GM19438 (cell line): ENCODE results near the gene RGS3.
"Not testable (repeated sequence)": the region's sequence is repeated elsewhere in the genome, so short reads cannot be mapped to it uniquely, and the experiment has no call there.

Source experiments
- ATAC-seq: cut with Tn5 transposase; IDR thresholded peaks from one replicate; pipeline ENCODE4 v1.9.1; 2021; ENCODE audit warnings: low read depth; ENCODE audit not compliant: unreplicated experiment

The RGS3 gene

DNA sequence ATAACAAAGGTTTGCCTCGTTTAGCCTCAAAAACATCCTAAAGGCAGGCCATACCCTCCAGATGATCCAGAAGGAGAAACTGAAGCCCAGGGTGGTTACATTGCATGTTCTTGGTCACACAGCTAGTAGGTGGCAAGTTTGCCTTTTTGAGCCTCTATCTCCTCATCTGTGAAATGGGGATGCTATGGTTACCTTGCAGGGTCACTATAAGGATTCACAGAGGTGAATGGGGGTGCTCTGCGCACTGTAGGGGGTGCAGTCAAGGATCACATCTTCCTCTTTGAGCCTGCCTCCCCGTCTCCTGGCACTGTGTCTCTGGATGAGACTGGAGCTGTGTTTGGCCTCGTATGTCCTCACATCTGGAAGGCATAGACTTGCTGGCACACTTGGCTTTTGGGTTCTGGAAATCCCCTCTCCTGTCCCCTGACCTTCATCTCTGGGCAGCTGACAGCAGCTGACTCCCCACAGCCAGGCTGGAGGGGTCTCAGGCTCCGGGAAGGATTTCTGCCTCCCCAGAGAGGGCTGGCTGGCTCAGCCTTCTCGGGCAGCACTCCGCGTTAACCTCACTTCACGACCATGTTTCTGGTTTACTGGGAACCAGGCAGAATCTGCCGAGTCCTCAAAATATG is 167.7 kb downstream of the RGS3 start:
- no peak for ATAC-seq

DNA sequence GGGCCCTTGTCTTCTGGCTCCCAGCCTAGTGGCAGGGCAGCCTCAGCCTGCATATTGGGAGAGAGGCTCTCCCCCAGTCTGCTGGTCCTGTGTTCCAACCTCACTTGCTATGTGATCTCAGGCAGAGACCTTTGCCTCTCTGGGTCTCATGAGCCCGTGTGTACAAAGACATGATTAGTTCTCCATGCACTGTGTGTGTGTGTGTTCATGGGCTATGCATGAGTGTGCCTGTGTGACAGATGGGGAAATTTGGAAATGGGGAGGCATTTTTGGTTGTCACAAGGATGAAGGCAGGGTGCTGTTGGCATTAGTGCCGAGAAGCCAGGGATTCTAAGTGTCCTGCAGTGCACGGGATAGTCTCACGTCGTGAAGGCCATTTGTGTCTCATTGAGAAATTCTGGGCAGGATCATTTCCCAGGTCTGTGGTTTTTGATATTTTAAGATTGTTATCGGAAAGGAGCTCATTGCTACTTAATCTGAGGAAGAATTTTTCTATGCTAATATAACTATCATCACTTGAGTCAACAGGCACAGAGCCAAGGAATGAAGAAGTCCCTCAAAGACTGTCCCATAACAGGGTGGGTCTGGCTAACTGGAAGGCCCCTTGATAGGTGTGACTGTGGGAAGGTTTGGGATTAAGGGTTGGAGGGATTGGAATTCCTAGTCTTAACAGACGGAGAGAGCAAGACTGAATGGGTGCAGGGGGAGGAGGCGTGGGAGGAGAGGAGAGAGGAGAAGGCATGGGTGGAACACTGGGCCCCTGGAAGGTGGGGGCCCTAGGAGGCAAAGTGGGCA is 168.5 kb downstream of the RGS3 start:
- ATAC-seq = no peak

DNA sequence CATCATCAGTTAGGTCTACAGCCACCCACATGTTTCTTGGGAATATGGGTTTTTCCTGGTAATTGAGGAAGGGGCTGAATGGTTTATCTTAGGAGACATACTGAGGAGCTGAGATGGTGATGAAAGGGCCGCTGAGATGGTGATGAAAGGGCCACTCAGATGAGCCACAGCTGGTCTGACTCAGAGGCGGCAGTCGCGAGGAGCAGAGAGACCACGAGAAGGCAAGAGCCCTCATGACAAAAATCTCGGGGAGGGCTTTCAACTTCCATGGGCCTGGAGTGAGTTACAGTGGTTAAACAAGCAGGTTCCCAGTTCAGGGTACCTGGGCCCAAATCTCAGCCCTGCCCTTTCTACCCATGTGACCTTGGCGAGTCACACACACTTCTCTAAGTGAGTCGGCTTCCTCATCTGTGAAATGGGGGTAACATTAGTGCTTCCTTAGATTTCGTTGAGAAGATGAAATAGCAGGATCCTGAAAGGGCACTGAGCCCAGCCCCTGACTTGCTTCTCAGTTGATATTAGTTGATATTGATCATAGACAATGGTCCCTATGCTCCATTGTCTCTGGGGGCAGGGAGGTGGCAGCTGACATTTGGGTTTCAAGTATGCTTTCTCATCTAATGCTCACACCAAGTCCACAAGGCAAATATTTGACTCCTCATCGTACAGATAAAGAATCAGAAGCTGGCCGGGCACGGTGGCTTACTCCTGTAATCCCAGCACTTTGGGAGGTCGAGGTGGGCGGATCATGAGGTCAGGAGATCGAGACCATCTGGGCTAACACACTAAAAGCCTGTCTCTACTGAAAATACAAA is 169.5 kb downstream of the RGS3 start:
- no peak for ATAC-seq

DNA sequence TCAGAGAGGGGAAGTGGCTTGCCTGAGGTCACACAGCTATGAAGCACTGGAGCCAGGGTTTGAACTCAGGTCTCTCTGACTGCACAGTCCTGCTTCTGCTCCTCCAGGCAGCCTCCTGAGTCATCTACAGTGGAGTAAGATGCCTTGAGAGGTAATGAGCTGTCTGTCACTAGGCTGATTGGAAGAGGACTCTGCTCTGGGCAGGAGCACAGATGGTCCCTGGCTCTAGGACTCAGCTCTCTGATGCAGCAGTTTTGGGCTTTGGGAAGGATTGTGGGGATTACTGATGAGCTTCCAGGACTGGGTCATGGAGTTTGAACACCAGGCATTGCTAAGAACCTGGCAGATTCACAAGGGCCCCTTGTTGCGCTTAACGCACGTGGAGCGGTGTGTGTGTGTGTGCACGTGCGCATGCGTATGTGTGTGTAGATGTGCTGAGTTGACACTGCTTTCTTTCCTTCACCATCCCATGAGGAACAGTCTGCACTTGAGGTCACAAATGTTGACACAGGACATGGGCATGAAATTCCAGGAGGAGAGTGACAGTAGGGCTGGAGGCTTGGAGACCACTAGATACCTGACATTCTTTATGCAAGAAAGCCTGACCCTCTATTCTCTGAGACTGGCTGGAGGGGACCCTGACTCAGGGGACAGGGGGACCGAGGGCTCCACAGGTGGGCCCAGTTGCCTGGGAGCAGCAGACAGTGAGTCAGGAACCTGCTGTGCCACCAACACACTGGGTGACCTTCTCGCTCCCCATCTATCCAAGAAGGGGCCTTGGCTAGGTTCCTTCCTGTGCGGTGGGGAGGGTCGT is 170.5 kb downstream of the RGS3 start:
- no peak for ATAC-seq

DNA sequence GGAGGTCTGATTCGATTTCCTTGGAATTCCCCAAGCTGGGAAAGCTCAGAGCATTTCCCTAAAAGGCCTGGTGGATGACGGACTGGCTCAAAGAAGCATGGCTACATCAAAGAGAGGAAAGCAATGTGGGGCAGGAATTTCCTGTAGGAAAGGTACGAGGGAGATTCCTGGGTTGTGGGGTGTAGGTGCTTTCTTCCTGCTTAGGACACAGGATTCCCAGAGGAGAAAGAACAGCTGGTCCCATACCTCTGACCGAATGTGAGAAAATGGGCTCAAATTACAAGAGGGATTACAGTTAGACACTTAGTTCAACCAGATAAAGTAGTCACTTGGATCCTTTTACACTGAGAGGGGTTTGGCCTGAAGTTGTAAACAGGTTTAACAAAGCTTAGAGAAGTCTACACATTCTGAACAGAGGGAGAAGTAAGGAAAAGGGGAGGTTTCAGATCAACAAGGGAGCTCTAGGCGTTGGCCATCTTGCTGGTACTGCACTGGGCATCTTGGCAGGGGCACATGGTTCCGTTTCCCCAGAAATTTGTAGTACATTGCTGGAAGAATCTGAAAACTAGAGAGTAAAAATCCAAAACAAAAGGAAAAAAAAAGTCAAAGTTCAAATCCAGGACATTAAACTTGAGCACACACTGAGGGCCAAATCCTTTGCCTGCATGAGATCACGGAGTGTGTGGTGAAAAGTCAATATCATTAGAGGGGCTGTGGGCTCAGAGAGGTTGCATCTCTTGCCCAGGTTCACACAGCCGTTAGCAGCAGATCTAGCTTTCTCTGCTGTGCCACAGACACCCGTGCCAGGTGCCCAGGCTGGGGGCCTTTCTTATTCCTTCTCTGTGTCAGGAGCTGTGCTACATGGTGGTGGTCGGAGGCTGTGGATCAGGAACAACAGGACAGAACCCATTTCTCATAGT is 171.3 kb downstream of the RGS3 start:
- ATAC-seq = no peak

DNA sequence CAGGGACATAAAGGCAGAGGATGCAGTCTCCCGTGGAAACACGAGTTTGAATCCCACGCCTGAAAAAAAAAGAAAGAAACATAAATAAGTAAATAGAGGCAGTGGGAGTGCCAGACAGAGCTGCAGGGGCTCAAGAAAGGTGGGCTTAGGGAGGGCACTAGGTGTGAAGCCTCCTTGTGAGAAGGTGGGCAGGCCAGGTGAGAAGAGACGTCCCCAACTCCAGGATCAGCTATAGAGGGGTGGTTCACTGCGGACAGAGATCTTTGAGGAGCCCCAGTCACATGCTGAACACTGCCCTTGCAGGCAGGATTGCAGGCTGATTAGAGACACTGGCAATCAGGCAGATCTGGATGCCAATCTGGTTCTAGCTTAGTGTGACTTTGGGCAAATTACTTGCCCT is 172.1 kb downstream of the RGS3 start:
- ATAC-seq = no peak

DNA sequence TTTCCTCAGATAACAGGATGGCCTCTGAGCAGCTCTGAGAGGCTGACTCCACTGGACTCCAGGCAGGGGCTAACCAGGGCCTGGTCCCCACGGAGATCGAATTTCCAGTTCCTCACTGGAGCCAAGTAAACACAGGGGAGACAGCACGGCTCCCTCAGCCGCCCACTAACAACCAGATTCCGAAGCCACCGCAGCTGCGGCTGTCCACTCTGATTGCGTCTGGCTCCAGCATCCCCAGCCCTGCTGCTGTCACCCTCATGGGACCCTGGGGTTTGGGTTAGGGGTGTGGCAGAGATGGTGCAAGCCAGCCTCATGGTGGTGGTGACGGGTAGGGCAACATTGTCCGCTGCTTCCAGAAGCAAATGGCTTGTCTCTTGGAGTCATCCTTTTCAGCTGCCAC is 172.6 kb downstream of the RGS3 start:
- no peak for ATAC-seq

DNA sequence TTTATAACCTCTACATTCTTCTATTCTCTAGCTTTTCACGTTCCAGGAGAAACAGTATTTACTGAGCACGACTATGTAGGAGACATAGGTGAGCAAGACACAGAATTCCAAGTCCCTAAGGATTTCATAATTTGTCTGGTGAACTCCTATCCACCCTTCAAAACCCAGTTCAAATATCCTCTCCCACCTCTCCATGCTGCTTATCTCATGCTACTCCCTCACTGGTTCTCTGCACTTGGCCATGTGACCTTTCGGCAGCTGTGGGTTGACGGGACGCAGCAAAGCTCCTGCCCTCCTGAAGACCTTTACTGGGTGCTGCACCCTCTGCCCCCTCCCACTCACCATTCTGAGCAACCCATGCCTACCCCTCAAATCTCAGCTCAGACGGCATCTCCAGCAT is 173.2 kb downstream of the RGS3 start:
- no peak for ATAC-seq

DNA sequence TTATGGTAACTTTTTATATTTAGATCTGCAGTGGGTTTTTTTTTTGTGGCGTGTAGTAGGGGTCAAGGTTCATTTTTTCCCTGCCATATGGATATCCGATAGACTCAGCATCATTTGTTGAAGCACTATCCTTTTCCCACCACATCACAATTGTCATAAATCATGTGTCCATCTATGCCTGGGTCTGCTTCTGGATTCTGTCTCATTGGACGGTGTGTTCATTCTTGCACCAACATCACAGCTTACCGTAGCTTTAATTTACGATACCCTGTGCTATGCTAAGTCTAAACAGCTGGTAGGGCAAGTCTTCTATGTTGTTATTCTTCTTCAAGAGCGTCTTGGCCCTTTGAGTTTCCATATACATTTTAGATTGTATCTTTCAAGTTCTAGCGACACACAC is 175.0 kb downstream of the RGS3 start:
- ATAC-seq = no peak

DNA sequence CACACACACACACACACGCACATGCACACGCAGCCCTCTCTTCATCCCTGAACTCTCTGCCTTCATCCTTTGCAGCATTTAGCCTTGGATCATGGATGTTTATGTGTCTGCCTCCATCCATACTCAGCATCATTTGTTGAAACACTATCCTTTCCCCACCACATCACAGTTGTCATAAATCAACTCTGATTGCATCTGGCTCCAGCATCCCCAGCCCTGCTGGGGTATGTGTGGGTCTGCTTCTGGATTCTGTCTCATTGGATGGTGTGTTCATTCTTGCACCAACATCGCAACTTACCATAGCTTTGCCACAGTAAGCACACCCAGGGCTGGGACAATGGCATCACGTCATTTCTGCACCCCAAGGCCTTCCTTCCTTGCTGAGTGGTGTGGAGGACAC is 175.4 kb downstream of the RGS3 start:
- no peak for ATAC-seq

DNA sequence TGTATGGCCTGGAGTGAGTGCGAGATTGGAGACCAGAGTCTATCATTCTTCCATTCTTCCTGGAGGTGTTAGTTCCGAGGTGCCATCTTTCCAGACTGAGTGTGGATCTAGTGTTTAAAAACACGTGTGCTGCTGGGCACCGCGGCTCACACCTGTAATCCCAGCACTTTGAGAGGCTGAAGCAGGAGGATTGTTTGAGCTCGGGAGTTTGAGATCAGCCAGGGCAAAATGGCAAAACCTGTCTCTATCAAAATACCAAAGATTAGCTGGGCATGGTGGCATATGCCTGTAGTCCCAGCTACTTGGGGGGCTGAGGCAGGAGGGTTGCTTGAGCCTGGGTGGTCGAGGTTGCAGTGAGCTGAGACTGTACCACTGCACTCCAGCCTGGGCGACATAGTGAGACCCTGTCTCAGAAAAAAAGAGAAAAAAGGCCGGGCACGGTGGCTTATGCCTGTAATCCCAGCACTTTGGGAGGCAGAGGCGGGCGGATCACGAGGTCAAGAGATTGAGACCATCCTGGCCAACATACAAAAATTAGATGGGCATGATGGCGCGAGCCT is 176.0 kb downstream of the RGS3 start:
- ATAC-seq = not testable (repeated sequence)

DNA sequence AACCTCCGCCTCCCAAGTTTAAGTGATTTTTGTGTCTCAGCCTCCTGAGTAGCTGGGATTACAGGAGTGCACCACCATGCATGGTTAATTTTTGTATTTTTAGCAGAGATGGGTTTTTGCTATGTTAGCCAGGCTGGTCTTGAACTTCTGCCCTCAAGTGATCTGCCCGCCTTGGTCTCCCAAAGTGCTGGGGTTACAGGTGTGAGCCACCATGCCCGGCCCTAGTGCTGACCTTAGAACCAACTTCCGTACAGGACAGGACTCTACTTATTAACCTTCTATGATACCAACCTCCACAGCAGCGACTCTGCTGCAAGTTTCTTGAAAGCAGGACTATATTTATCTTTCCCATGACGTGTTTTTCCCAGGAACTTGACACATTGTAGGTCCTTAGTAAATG is 176.9 kb downstream of the RGS3 start:
- ATAC-seq = no peak

DNA sequence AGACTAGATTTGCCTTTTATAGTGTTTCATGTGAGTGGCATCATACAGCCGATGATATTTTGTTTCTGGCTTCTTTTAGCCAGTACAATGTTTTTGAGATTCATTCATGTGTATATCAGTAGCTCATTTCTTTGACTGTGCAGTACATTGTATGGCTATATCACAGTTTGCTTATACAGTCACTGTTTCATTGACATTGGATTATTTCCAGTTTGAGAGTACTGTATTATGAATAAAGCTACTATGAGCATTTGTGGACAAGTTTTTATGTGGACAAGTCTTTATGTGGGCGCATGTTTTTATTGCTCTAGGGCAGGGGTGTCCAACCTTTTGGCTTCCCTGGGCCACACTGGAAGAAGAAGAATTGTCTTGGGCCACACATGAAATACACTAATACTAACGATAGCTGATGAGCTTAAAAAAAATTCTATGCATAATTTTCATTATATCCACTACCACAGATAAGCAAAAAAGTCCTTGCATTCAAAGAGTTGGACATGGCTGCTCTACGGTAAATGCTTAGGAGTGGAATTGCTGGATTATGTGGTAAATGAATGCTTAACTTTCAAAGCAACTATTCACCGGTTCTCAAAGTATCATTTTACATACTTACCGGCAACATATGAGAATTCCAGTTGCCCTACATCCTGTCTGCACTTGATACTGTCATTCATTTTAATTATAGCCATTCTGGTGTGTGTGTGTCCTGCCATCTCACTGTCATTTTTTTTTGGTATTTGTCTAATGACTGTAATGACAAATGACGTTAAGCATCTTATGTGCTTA is 177.8 kb downstream of the RGS3 start:
- no peak for ATAC-seq

DNA sequence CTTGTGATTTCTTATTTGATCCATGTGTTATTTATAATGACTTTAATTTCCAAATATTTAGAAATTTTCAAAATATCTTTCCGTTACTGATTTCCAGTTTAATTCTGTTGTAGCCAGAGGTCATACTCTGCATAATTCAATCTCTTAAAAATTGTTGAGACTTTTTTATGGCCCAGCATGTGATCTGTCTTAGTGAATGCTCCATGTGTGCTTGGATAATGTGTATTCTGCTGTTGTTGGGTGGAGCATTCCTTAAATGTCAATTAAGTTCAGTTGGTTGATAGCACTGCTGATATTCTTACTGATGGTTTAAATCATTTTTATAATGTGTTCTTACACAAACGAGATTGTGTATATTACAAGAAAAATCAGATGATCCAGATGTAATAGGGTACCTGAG is 180.8 kb downstream of the RGS3 start:
- no peak for ATAC-seq

DNA sequence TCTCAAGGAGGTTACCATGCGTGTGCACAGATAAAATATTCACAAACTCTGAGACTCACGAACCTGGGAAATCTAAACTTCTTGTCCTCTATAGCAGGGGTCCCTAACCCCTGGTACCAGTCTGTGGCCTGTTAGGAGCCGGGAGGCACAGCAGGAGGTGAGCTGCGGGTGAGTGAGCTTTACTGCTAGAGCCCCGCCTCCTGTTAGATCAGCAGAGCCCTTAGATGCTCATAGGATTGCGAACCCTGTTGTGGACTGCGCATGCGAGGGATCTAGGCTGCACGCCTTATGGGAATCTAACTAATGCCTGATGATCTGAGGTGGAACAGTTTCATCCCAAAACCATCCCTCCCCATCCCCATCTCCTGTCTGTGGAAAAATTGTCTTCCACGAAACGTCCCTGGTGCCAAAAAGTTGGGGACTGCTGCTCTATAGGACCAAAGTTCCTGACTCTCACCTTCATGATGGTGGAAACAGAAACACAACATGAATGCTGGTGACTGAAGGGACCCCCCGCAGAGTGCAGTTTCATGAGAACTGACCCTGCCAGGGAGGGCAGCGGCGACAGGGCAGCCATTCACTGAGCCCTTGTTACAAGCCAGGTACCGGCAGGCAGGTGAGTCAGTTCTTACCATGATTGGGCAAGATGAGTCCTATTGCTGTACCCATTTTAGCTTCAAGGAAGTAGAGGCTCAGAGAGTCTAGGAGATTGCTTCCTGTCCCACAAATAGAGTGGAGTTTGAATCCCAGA is 181.9 kb downstream of the RGS3 start:
- ATAC-seq = no peak

DNA sequence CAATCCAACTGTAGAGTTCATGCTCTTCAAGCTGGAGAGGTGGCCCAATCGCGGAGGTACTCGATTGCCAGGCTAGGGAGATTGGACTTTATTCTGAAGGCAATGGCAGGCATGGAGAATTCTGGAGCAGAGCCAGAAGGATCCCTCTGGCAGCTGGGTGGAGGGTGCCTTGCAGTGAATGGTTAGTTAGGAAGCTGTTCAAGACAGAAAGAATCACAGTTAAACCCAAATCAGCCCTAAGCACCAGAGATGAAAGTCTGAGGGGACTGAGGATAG is 182.4 kb downstream of the RGS3 start:
- no peak for ATAC-seq

DNA sequence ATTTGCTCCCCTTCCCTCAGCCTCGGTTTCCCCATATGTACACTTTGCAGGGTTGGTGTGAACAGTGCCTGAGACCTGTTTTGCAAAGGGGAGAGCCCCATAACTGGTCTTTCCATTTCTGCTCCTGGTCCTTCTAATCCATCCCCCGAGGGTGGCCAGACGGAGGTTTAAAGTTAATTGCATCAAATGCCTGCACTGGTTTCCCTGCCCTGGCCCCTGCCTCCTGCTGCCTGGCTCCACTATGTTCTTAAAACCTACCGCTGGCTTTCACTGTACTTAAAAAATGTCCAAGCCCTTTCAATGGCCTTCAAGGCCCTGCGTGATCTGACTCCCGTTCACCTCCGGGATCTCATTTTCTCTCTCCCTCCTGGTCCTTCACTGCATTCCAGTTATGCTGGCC is 183.0 kb downstream of the RGS3 start:
- ATAC-seq = no peak
